ENCODE measurements around the gene ARVCF.

DNA sequence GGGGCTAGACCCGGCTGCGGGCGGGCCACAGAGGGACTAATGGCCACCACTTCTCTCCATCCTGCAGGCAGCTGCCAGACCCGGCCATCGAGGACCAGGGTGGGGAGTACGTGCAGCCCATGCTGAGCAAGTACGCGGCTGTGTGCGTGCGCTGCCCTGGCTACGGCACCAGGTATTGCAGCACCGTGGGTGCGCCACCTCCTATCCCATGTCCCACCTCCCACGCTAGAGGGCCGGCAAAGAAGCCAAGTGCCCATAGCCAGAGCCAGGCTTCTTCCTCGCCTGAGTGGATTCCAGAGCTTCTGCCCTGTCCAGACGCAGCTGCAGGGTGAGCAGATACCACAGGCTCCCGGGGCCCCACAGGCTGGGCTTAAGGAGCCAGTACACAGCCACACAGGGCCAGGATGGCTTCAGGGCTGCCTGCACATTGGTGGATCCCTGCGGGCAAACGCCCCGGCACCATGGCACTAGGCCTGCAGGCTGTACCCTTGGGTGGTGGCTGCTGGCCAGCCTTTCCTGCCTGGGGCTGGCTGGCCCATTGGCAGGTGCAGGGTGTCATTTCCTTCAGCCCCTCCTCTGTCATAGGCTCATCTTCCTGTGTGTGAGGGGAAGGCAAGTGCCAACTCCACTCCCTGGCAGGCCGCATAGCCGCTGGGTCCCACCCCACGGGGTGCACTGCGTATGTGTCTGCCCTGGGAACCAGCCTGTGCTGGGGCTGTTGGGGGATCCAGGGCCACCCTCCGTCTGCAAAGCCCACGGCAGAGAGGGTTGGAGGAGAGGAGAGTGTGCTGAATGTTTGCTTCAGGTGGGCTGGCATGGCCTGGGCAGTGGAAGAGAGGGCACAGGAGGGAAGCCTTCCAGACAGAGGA, 46.9 kb upstream of the ARVCF start:
- TF ChIP-seq, protein P1, sequence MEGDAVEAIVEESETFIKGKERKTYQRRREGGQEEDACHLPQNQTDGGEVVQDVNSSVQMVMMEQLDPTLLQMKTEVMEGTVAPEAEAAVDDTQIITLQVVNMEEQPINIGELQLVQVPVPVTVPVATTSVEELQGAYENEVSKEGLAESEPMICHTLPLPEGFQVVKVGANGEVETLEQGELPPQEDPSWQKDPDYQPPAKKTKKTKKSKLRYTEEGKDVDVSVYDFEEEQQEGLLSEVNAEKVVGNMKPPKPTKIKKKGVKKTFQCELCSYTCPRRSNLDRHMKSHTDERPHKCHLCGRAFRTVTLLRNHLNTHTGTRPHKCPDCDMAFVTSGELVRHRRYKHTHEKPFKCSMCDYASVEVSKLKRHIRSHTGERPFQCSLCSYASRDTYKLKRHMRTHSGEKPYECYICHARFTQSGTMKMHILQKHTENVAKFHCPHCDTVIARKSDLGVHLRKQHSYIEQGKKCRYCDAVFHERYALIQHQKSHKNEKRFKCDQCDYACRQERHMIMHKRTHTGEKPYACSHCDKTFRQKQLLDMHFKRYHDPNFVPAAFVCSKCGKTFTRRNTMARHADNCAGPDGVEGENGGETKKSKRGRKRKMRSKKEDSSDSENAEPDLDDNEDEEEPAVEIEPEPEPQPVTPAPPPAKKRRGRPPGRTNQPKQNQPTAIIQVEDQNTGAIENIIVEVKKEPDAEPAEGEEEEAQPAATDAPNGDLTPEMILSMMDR (conservative IDR thresholded peaks at IDR 0.05 in 1 of 2, IDR thresholded peaks at IDR 0.05 in 1 of 2; ENCODE audit: extremely low read depth in 1 of 2, insufficient read depth in 1 of 2, low read depth in 1 of 2, low read length in 2 of 2), result no peak
- no peak for TF ChIP-seq EZH2 (IDR thresholded peaks at IDR 0.05; ENCODE audit: borderline replicate concordance, low read length)

Data from mammary epithelial cell (primary cell).